22Rv1 (cell line): Measurements from ENCODE around the gene MIB2.

ENCODE experiments used
- H3K27ac ChIP-seq: fragments of 450-650 bp; 2 replicates; pipeline ENCODE4 v1.5.1; 2017
- CTCF ChIP-seq: fragments of 450-650 bp; IDR thresholded peaks from 2 replicates; pipeline ENCODE4 v1.5.1; 2017; ENCODE audit warnings: mild to moderate bottlenecking
- ZFX ChIP-seq: fragments of 450-650 bp; IDR thresholded peaks from 2 replicates; pipeline ENCODE4 v1.6.1; 2017; ENCODE audit warnings: antibody characterized with exemption, borderline replicate concordance

Gene MIB2

DNA sequence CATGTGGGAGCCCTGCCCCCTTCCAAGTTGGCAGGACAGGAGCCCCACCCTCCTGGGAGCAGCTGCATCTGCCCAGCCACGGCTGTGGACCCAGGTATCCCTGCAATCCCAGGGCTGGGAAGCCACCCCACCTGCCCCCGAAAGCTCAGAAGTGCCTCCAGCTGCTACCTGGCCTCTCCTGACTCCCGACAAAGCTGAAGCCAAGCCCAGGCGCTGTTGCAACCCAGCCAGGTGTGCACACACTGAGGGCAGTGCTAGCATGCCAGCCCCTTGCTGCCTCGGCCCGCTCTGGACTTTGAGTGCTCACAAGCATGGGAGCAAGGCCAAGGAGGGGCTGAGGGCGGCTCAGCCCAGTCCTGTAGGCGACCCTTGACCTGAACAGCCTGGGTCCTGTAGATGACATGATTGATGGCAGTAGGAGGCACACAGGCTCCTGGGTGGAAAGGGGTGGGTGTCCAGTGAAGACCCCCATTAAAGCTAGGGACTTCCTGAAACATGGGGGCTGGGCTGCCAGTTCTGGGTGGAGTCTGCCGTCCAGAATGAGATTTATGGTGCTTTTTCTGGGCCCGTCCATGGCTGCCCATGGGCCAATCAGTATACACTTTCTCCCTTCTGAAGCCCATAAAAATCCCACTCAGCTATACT, 37.8 kb upstream of the MIB2 start:
- TF ChIP-seq ZFX (no peak), CTCF (no peak)

GRCh38 chr1:1578371-1578940, 36.8 kb upstream of the MIB2 start:
- TF ChIP-seq CTCF: no peak
- no peak for TF ChIP-seq ZFX
- H3K27ac ChIP-seq: no peak overlapping the region

More for the DNA sequence above, 37.8 kb upstream of the MIB2 start:
- no peak overlapping the region for H3K27ac ChIP-seq

- TF ChIP-seq CTCF (no peak), ZFX (no peak)
These were observed 32.5 kb upstream of the MIB2 start for GRCh38 chr1:1582585-1583346.

GRCh38 chr1:1583347-1584010, 31.8 kb upstream of the MIB2 start:
- no peak overlapping the region for H3K27ac ChIP-seq
- TF ChIP-seq ZFX: no peak
- no peak for TF ChIP-seq CTCF

More at GRCh38 chr1:1582585-1583346, 32.5 kb upstream of the MIB2 start:
- no peak overlapping the region for H3K27ac ChIP-seq

- TF ChIP-seq CTCF (no peak), ZFX (no peak)
- H3K27ac ChIP-seq: no peak overlapping the region
These were observed 23.8 kb upstream of the MIB2 start for GRCh38 chr1:1591452-1591851.

DNA sequence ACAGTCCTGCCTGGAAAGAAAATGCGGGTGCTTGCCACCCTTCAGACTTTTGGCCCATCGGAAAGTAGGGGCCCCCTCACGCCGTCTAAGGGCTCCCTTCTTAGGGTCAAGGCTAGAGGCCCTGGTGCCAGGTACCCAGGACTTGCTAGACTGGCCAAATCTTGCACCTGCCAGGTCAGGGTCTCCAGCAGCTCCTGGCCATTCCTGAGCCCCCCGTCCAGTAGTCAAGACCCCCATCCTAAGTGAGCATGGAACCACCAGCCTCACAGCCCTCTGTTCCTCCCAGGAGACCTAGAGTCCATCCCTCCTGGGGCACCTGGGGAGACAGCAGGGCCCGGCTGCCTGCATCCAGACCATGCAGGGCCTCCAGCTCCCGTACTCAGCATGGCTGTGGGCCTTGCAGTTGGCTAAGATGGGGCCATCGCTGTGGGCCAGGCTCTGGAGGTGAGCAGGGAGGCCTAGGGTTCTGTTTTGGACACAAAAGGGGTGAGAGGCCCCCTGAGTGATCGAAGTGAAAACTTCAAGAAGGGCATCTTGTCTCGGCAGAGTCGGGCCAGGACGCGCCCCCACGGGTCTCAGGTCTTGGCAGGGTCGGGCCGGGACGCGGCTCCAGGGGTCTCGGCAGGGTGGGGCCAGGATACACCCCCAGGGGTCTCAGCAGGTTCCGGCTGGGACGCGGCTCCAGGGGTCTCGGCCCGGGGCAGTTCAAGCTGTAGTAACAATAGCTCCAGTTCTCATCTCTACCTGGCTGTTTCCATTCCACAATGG, 21.3 kb upstream of the MIB2 start:
- TF ChIP-seq CTCF: no peak
- no peak overlapping the region for H3K27ac ChIP-seq
